GM23338 (cell line): ENCODE measurements around the gene COBLL1. TPM values are rescaled to one million over a fixed set of nuclear protein-coding genes. Genes with fewer than 3 reads are reported as not detected.

ENCODE experiments used
- ATAC-seq: fragments of 200-7000 bp; cut with Tn5 transposase; 3 replicates; pipeline ENCODE4 v1.9.1; 2020
- DNase-seq: peaks from one replicate; pipeline ENCODE4 v3.0.0-alpha.2; 2015; ENCODE audit warnings: low spot score
- H2AFZ ChIP-seq: fragments of 200-600 bp; sonication (generic); 2 replicates; pipeline ENCODE4 v1.8.0; 2016; ENCODE audit warnings: antibody characterized with exemption, mild to moderate bottlenecking, moderate library complexity
- H3F3A ChIP-seq: fragments of 200-600 bp; sonication (generic); replicated peaks from 2 replicates; pipeline ENCODE4 v1.8.0; 2017; ENCODE audit warnings: antibody characterized with exemption, mixed run types, low read depth
- H3K27ac ChIP-seq: fragments of 200-600 bp; sonication (generic); 2 replicates; pipeline ENCODE4 v1.6.1; 2016; ENCODE audit warnings: low read depth
- H3K27me3 ChIP-seq: fragments of 200-600 bp; sonication (generic); 2 replicates; pipeline ENCODE4 v1.8.0; 2016; ENCODE audit warnings: mild to moderate bottlenecking, mixed run types, moderate library complexity; ENCODE audit not compliant: insufficient read depth
- H3K36me3 ChIP-seq: fragments of 200-600 bp; sonication (generic); 2 replicates; pipeline ENCODE4 v1.8.0; 2016; ENCODE audit warnings: mild to moderate bottlenecking; ENCODE audit not compliant: insufficient read depth
- H3K4me1 ChIP-seq: fragments of 200-600 bp; sonication (generic); 2 replicates; pipeline ENCODE4 v1.8.0; 2016; ENCODE audit warnings: mild to moderate bottlenecking, moderate library complexity; ENCODE audit not compliant: insufficient read depth
- H3K4me2 ChIP-seq: fragments of 200-600 bp; sonication (generic); 2 replicates; pipeline ENCODE4 v1.7.1; 2017; ENCODE audit warnings: mixed run types
- H3K4me3 ChIP-seq: fragments of 200-600 bp; sonication (generic); 2 replicates; pipeline ENCODE4 v1.6.1; 2016; ENCODE audit warnings: mixed run types
- H3K79me2 ChIP-seq: fragments of 200-600 bp; sonication (generic); replicated peaks from 2 replicates; pipeline ENCODE4 v1.8.0; 2017; ENCODE audit warnings: mild to moderate bottlenecking; ENCODE audit not compliant: insufficient read depth
- H3K9me2 ChIP-seq: fragments of 200-600 bp; sonication (generic); 2 replicates; pipeline ENCODE4 v1.8.0; 2017; ENCODE audit not compliant: insufficient read depth
- H4K20me1 ChIP-seq: fragments of 200-600 bp; sonication (generic); replicated peaks from 2 replicates; pipeline ENCODE4 v1.8.0; 2017; ENCODE audit warnings: mild to moderate bottlenecking; ENCODE audit not compliant: insufficient read depth
- H3K27ac Mint-ChIP-seq: 2 replicates; pipeline ENCODE4 v1.8.0; 2020; ENCODE audit warnings: inconsistent platforms, mild to moderate bottlenecking, moderate library complexity, mixed read lengths
- H3K27me3 Mint-ChIP-seq: 3 replicates; pipeline ENCODE4 v1.8.0; 2022; ENCODE audit warnings: low read depth, mild to moderate bottlenecking, moderate library complexity, mixed read lengths, inconsistent platforms; ENCODE audit not compliant: insufficient read depth, poor library complexity
- H3K36me3 Mint-ChIP-seq: 3 replicates; pipeline ENCODE4 v1.8.0; 2021; ENCODE audit warnings: low read depth, mild to moderate bottlenecking, inconsistent platforms, moderate library complexity, mixed read lengths
- H3K4me1 Mint-ChIP-seq: 3 replicates; pipeline ENCODE4 v1.8.0; 2020; ENCODE audit warnings: mild to moderate bottlenecking, inconsistent platforms, mixed read lengths
- H3K4me3 Mint-ChIP-seq: 3 replicates; pipeline ENCODE4 v1.8.0; 2021; ENCODE audit warnings: moderate library complexity, mild to moderate bottlenecking, inconsistent platforms, mixed read lengths
- H3K9me3 Mint-ChIP-seq: 3 replicates; pipeline ENCODE4 v1.8.0; 2020; ENCODE audit warnings: moderate library complexity, mild to moderate bottlenecking, inconsistent platforms, mixed read lengths
- CREB1 ChIP-seq: fragments of 250-450 bp; sonication (Bioruptor Pico); IDR thresholded peaks from 2 replicates; pipeline ENCODE4 v1.5.0; 2020; ENCODE audit warnings: low read depth, mild to moderate bottlenecking, moderate library complexity
- EZH2 ChIP-seq: fragments of 200-600 bp; sonication (generic); IDR thresholded peaks from one replicate; pipeline ENCODE4 v1.8.0; 2017; ENCODE audit warnings: antibody characterized with exemption, mild to moderate bottlenecking, low read depth; ENCODE audit not compliant: unreplicated experiment
- EZH2phosphoT487 ChIP-seq: fragments of 200-600 bp; sonication (generic); IDR thresholded peaks from one replicate; pipeline ENCODE4 v1.8.1; 2018; ENCODE audit warnings: antibody characterized with exemption; ENCODE audit not compliant: unreplicated experiment
- JUNB ChIP-seq: IDR thresholded peaks from one replicate; pipeline ENCODE4 v1.6.1; 2016; ENCODE audit warnings: antibody characterized with exemption; ENCODE audit not compliant: unreplicated experiment
- NANOG ChIP-seq: IDR thresholded peaks from 2 replicates; pipeline ENCODE4 v1.6.1; 2016; ENCODE audit warnings: antibody characterized with exemption, borderline replicate concordance
- POLR2AphosphoS5 ChIP-seq: IDR thresholded peaks from 2 replicates; pipeline ENCODE4 v1.6.1; 2016; ENCODE audit warnings: antibody characterized with exemption, low read depth
- REST ChIP-seq: IDR thresholded peaks from one replicate; pipeline ENCODE4 v1.6.1; 2018; ENCODE audit warnings: antibody characterized with exemption; ENCODE audit not compliant: unreplicated experiment
- STAT1 ChIP-seq: IDR thresholded peaks from one replicate; pipeline ENCODE4 v1.6.1; 2016; ENCODE audit warnings: antibody characterized with exemption; ENCODE audit not compliant: unreplicated experiment
- ZNF331 ChIP-seq: fragments of 250-450 bp; sonication (Bioruptor Pico); IDR thresholded peaks from 2 replicates; pipeline ENCODE4 v1.5.0; 2020; ENCODE audit warnings: low read depth, mild to moderate bottlenecking, moderate library complexity
- polyA plus RNA-seq: library from polyadenylated mRNA; unstranded; fragments of >200 nt; fragmentation: Nextera tagmentation; extraction: Ambion mirVana; gene quantifications from 2 replicates; pipeline ENCODE4 v1.2.1, GENCODE V29; 2016
- total RNA-seq: library from RNA; depleted of rRNA; stranded (reverse); fragments of >200 nt; shearing (Covaris generic); gene quantifications from 2 replicates; pipeline ENCODE4 v1.2.3, GENCODE V29; 2014
- TF ChIP-seq, protein P1 (sequence below), 2 experiments: fragments of 200-600 bp in 1 of 2; sonication (generic) in 1 of 2; conservative IDR thresholded peaks; 2 replicates each; pipeline versions ENCODE4 v1.5.1 to v1.6.1; 2016 to 2017; ENCODE audit warnings: antibody characterized with exemption in 2 of 2, low read depth in 2 of 2, mild to moderate bottlenecking in 2 of 2, moderate library complexity in 1 of 2
- TF ChIP-seq, protein P2 (sequence below): fragments of 250-450 bp; sonication (Bioruptor Pico); IDR thresholded peaks from 2 replicates; pipeline ENCODE4 v1.5.0; 2020; ENCODE audit warnings: mild to moderate bottlenecking, moderate library complexity

COBLL1 gene
- total and polyA plus RNA-seq, 2 experiments from 2014 or later = 2.9 to 7.4 TPM

GRCh38 chr2:164831180-164831579, 10.4 kb downstream of the COBLL1 start:
- no peak for DNase-seq
- H3K36me3 ChIP-seq = no peaks in the 10 kb centered on the region
- H4K20me1 ChIP-seq = no peaks in the 10 kb centered on the region
- H3K4me1 ChIP-seq = no peaks in the 10 kb centered on the region
- Mint-ChIP-seq H3K27ac (no peak overlapping the region), H3K4me1 (peaks cover 6% of the 10 kb centered on the region; the same call in 2 of the 3 replicates), H3K9me3 (no peaks in the 10 kb centered on the region), H3K4me3 (no peak overlapping the region), H3K27me3 (no peaks in the 10 kb centered on the region), H3K36me3 (no peaks in the 10 kb centered on the region)
- no peak for ATAC-seq
- H2AFZ ChIP-seq = no peak overlapping the region
- H3K27ac ChIP-seq = no peak overlapping the region
- H3K9me2 ChIP-seq = no peaks in the 10 kb centered on the region
- no peak overlapping the region for H3K4me2 ChIP-seq
- H3K79me2 ChIP-seq = no peaks in the 10 kb centered on the region
- no peak overlapping the region for H3K4me3 ChIP-seq
- H3K27me3 ChIP-seq = no peaks in the 10 kb centered on the region
- TF ChIP-seq JUNB = no peak
- no peak for TF ChIP-seq ZNF331 (CRISPR knock-in tag)
- TF ChIP-seq, protein P1, sequence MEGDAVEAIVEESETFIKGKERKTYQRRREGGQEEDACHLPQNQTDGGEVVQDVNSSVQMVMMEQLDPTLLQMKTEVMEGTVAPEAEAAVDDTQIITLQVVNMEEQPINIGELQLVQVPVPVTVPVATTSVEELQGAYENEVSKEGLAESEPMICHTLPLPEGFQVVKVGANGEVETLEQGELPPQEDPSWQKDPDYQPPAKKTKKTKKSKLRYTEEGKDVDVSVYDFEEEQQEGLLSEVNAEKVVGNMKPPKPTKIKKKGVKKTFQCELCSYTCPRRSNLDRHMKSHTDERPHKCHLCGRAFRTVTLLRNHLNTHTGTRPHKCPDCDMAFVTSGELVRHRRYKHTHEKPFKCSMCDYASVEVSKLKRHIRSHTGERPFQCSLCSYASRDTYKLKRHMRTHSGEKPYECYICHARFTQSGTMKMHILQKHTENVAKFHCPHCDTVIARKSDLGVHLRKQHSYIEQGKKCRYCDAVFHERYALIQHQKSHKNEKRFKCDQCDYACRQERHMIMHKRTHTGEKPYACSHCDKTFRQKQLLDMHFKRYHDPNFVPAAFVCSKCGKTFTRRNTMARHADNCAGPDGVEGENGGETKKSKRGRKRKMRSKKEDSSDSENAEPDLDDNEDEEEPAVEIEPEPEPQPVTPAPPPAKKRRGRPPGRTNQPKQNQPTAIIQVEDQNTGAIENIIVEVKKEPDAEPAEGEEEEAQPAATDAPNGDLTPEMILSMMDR (conservative IDR thresholded peaks at IDR 0.05; ENCODE audit: low read depth in 2 of 2) = no peak
- TF ChIP-seq, protein P2, sequence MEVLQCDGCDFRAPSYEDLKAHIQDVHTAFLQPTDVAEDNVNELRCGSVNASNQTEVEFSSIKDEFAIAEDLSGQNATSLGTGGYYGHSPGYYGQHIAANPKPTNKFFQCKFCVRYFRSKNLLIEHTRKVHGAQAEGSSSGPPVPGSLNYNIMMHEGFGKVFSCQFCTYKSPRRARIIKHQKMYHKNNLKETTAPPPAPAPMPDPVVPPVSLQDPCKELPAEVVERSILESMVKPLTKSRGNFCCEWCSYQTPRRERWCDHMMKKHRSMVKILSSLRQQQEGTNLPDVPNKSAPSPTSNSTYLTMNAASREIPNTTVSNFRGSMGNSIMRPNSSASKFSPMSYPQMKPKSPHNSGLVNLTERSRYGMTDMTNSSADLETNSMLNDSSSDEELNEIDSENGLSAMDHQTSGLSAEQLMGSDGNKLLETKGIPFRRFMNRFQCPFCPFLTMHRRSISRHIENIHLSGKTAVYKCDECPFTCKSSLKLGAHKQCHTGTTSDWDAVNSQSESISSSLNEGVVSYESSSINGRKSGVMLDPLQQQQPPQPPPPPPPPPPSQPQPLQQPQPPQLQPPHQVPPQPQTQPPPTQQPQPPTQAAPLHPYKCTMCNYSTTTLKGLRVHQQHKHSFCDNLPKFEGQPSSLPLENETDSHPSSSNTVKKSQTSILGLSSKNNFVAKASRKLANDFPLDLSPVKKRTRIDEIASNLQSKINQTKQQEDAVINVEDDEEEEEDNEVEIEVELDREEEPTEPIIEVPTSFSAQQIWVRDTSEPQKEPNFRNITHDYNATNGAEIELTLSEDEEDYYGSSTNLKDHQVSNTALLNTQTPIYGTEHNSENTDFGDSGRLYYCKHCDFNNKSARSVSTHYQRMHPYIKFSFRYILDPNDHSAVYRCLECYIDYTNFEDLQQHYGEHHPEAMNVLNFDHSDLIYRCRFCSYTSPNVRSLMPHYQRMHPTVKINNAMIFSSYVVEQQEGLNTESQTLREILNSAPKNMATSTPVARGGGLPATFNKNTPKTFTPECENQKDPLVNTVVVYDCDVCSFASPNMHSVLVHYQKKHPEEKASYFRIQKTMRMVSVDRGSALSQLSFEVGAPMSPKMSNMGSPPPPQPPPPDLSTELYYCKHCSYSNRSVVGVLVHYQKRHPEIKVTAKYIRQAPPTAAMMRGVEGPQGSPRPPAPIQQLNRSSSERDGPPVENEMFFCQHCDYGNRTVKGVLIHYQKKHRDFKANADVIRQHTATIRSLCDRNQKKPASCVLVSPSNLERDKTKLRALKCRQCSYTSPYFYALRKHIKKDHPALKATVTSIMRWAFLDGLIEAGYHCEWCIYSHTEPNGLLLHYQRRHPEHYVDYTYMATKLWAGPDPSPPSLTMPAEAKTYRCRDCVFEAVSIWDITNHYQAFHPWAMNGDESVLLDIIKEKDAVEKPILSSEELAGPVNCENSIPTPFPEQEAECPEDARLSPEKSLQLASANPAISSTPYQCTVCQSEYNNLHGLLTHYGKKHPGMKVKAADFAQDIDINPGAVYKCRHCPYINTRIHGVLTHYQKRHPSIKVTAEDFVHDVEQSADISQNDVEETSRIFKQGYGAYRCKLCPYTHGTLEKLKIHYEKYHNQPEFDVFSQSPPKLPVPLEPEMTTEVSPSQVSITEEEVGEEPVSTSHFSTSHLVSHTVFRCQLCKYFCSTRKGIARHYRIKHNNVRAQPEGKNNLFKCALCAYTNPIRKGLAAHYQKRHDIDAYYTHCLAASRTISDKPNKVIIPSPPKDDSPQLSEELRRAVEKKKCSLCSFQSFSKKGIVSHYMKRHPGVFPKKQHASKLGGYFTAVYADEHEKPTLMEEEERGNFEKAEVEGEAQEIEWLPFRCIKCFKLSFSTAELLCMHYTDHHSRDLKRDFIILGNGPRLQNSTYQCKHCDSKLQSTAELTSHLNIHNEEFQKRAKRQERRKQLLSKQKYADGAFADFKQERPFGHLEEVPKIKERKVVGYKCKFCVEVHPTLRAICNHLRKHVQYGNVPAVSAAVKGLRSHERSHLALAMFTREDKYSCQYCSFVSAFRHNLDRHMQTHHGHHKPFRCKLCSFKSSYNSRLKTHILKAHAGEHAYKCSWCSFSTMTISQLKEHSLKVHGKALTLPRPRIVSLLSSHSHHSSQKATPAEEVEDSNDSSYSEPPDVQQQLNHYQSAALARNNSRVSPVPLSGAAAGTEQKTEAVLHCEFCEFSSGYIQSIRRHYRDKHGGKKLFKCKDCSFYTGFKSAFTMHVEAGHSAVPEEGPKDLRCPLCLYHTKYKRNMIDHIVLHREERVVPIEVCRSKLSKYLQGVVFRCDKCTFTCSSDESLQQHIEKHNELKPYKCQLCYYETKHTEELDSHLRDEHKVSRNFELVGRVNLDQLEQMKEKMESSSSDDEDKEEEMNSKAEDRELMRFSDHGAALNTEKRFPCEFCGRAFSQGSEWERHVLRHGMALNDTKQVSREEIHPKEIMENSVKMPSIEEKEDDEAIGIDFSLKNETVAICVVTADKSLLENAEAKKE = no peak
- TF ChIP-seq EZH2 = no peak
- no peak for TF ChIP-seq NANOG
- no peak for TF ChIP-seq REST
- no peak for TF ChIP-seq CREB1 (CRISPR knock-in tag)
- no peak for TF ChIP-seq POLR2AphosphoS5
- no peak for TF ChIP-seq EZH2phosphoT487
- no peak for TF ChIP-seq STAT1
- H3F3A ChIP-seq = no peaks in the 10 kb centered on the region
